Stimulated activated CD4-positive, alpha-beta T cell treated with anti-CD3 and anti-CD28 coated beads, Interleukin-2, amount 100 ng/mL, for 48 hours (primary cell): ENCODE results near the gene DNAJB9.

Experiments
- DNase-seq, 2 donors: peaks; one replicate each; pipeline ENCODE4 v3.0.0-alpha.2; 2020

The DNAJB9 gene

GRCh38 chr7:108570146-108570755 lies 577 bp downstream of the DNAJB9 start:
- peak; percentile 23 to 31 for DNase-seq

GRCh38 chr7:108572480-108572879 lies 2.8 kb downstream of the DNAJB9 start:
- no peak for DNase-seq

- DNase-seq = no peak
These were observed 5.5 kb downstream of the DNAJB9 start for GRCh38 chr7:108575156-108575555.

GRCh38 chr7:108576116-108576515 lies 6.4 kb downstream of the DNAJB9 start:
- DNase-seq = no peak

GRCh38 chr7:108578937-108579336 lies 9.3 kb downstream of the DNAJB9 start:
- DNase-seq = no peak

- no peak for DNase-seq
These were observed 10.6 kb downstream of the DNAJB9 start for GRCh38 chr7:108580298-108580697.

GRCh38 chr7:108581655-108582491 lies 12.2 kb downstream of the DNAJB9 start:
- no peak for DNase-seq

GRCh38 chr7:108584211-108584610 lies 14.5 kb downstream of the DNAJB9 start:
- DNase-seq = no peak

GRCh38 chr7:108585843-108586242 lies 16.2 kb downstream of the DNAJB9 start:
- no peak for DNase-seq

- no peak for DNase-seq
These were observed 16.6 kb downstream of the DNAJB9 start for GRCh38 chr7:108586274-108586710.

GRCh38 chr7:108589199-108589598 lies 19.5 kb downstream of the DNAJB9 start:
- DNase-seq = no peak

GRCh38 chr7:108589874-108590273 lies 20.2 kb downstream of the DNAJB9 start:
- no peak for DNase-seq

- DNase-seq = no peak
These were observed 20.9 kb downstream of the DNAJB9 start for GRCh38 chr7:108590606-108591005.

- DNase-seq = no peak
These were observed 23.1 kb downstream of the DNAJB9 start for GRCh38 chr7:108592646-108593201.

GRCh38 chr7:108596560-108596959 lies 26.9 kb downstream of the DNAJB9 start:
- DNase-seq = no peak

- no peak for DNase-seq
These were observed 28.5 kb downstream of the DNAJB9 start for GRCh38 chr7:108598153-108598552.

- no peak for DNase-seq
These were observed 29.4 kb downstream of the DNAJB9 start for GRCh38 chr7:108598914-108599580.

- DNase-seq = no peak
These were observed 30.7 kb downstream of the DNAJB9 start for GRCh38 chr7:108600399-108600798.

GRCh38 chr7:108603656-108604306 lies 34.1 kb downstream of the DNAJB9 start:
- DNase-seq = no peak

- DNase-seq = no peak
These were observed 34.8 kb downstream of the DNAJB9 start for GRCh38 chr7:108604307-108605077.

- DNase-seq = no peak
These were observed 36.0 kb downstream of the DNAJB9 start for GRCh38 chr7:108605559-108606201.

GRCh38 chr7:108609643-108610042 lies 40.0 kb downstream of the DNAJB9 start:
- DNase-seq = no peak
